NCI-H446 treated with DMSO at 0.1 percent for 48 hours (cell line): ENCODE measurements around the gene IKBKE.

Experiments used
- DNase-seq: peaks from one replicate; lab custom pipeline; 2025; lab: John Stamatoyannopoulos, UW

IKBKE gene

DNA sequence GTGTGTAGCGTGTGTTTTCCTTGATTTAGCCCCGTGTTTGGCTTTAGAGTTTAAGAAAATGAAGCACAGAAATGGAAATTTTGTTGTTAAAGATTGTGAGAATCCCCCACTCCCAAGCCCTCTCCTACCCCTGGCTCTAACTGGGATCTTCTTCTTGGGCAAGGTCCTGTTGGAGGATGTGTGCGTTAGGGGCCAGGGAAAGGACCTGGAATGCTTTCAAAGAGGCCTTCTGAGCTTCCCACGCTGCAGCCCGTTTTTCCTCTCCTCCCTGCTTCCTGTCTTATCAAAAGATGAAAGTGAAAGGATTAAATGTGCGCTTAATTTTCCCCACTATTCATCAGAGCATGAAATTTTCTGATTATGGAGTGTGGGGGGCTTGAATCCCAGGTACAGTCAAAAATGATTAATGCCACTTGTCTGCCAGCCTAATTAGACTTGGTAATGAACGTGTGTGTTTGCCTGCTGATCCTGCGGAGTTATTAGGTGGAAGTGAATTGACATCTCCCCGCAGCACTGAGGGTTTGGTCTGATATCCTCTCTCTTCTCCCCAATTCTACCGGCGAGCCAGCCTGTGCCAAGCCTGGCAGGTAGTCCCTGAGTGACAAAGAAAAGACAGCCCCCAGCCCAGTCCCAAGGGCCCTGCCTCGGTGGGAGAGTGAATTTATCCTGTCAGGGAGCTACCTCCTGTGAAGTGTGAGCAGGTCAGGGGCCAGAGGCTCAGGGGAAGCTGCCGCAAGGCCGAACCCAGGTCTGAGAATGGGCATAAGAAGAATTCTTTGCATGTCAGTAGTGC, 42.0 kb downstream of the IKBKE start:
- DNase-seq: no peak

DNA sequence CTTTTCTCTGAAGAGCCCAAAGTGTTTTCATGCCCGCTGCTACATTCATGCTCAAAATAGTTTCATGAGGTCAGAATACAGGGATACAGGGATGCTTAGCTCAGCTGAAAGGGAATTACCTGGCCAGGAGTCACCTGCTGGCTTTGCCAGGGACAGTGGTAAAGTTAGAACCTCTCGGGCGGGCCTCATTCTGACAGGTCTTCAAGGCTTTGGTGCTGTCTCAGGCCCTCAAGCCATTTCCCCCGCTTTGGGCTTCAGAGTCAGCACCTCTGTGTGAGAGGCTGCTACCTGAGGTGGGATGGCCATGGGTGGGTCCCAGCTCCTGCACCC, 42.5 kb downstream of the IKBKE start:
- no peak for DNase-seq

DNA sequence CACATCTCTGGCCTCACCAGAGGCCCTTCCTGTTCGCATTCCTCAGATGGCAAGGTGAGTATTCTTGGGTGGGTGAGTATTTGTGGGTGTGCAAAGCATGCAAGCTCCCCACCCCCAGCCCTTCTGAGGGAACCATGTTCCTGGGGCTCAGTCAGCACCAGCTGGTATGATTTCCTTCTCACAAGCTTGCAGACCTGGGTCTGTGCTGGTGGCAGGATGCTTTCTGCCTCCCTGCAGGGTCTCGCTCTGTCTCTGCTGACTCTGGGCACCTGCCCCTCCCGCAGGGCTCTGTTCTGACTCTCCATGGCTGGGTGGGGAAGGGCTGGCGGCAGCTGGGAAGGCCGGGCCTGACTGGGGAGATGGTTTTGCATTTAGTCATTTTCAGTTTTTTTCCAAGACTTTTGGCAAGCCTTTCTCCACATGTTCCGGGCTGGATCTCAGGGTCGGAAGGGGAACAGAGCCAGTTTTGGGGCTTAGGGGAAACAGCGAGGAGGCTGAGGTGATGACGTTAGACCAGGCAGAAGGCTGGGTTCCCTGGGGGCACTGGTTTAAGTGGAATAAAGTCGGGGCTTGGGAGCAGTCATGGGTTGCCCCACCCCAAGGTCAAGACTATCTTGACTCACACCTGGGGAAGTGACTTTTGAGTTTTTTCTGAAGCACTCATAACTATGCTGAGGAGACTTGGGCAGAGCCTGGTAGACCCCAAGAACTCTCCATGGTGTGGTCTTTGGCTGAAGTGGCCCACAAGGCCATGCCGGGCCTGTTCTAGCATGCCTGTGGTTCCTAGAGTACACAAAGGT, 43.2 kb downstream of the IKBKE start:
- DNase-seq: peak; percentile 94

DNA sequence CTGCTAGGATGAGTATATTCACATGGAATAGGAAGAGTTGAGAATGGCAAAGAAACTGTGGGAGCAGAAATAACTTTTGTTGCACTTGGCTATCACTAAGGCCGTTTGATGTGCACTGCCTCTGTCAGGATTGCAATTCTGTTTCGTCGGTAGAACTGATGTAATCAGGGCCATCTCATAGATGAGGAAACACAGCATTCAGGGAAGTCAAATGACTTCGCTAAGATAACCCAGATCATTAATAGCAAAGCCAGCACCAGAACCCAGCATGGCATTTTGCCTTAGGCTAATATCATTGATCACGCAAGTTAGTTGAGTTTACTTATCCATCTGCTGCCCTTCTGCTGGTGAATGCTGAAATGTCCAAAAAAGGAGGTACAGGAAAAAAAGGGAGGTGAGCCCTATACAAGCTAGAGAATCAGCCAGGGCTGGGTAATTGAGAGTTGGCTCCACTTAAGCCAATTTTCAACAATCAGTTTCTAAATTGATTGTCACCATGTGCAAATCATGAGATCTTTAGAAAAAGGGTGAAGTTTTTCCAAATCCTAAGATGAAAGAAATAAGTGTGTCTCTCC, 44.6 kb downstream of the IKBKE start:
- peak; percentile 24 for DNase-seq

DNA sequence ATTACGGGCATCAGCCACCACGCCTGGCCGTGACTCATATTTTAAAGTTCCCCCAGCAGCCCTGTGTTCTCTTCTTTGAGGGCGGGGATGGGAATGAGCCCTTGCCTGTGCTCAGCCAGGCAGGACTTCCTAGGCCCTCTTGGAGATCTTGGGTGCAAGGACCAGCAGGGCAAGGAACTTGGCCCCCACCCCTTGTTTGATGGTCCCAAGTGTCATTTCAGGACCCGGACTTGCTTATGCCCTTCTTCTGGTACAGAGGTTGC, 46.4 kb downstream of the IKBKE start:
- DNase-seq: no peak

DNA sequence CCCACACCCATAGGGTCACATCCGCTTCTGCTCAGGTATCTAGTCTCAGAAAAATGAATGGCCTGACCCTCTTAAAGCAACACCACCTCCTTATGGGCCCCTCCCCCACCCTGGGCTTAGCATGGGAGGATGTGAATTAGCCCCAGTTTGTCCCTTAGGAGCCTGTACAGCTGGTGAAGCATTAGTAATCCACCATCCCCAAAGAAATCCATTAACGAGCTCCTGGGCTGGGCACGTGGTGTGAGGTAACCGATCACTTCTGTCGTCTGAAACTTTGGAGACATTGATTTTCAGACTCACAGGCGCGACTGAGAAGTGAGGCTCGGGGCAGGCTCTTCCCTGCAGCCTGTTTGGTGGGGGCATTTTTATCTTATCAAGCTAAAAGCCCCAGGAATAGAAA, 47.5 kb downstream of the IKBKE start:
- DNase-seq: no peak

DNA sequence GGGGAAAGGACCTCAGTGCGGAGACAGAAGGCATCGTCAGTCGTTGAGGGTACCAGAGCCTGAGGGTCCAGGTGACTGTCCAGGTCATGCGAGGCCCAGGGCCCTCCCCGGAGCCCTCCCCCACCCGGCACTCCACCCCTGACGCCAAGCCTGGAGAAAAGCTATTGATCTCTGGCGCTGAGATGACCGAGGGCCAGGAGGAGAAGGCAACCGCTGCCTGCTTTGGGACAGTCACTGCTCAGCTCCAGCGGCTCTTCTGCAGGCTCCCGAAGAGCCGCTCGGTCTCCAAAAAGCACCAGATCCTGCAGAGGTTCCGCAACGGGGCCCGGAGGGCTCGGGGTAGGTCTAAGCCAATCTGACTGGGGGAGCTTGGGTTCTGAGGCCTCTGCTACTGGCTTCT, 47.9 kb downstream of the IKBKE start:
- DNase-seq: no peak

DNA sequence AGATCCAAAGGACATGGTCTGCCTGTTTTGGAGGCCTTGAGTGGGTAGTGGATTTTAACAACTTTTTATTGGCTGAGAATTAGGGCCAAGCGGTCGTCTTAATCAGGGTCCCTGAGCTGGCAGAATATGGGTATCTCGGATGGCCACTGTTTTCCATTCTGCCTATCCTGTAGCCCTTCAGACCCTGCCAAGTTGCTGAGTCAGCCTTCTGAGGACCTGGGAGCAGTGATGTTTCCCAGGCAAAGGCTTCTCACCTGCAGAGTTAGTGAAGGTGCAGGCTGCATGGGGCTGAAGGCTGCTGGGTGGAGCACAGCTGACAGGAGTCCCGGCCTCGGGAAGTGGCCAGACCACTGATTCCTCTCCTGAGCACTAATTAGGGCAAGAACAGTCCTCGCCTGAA, 48.5 kb downstream of the IKBKE start:
- no peak for DNase-seq

DNA sequence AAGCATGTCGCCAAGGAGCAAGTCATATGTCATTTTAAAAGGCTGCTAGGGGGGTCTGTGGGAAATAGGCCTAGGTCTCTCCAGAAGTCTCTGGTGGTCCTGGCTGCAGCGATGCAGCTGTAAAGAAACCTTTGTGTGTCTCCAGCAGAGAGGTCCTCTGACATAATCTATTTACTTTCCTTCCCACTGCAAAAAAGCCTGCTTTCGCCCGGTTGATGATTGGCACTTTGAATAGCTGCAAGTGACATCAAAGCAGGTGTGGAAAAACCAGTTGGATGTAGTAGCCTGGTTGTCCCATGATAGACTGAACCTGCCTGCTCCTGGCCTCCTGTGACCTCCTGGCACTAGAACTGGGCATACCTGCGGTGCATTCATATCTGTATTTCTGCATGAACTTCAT, 50.9 kb downstream of the IKBKE start:
- DNase-seq: no peak

DNA sequence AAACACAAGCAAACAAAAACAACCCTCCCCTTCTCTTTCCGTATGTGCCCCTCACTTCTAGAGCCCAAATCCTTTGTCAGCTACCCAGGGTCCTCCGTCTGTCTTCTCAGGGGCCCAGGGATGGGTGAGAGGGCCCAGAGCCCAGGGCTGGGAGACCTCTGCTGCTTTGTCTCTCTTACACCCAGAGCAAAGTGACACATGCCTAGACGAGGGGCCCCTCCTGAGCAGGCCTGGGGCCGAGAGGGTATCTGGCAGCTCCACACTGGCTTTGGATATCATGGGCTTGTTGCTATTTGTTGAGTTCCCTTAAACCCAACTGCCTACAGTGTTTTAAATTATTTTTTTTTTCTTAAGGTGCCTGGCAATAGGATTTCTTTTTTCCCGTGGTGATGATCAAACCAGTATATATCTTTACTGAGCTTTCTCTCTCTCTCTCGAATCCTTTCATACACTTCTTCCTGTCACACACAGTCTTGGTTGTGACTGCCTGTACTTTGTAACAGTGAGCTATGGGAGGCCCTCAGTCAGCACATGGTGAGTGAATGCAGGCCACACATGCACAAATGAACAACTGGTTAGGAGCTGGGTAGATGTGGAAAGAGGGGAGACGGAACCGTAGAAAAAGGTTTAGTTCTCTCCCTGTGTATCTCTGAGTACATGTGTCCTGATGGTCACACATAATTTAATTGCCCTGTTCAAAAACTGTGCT, 51.6 kb downstream of the IKBKE start:
- no peak for DNase-seq

DNA sequence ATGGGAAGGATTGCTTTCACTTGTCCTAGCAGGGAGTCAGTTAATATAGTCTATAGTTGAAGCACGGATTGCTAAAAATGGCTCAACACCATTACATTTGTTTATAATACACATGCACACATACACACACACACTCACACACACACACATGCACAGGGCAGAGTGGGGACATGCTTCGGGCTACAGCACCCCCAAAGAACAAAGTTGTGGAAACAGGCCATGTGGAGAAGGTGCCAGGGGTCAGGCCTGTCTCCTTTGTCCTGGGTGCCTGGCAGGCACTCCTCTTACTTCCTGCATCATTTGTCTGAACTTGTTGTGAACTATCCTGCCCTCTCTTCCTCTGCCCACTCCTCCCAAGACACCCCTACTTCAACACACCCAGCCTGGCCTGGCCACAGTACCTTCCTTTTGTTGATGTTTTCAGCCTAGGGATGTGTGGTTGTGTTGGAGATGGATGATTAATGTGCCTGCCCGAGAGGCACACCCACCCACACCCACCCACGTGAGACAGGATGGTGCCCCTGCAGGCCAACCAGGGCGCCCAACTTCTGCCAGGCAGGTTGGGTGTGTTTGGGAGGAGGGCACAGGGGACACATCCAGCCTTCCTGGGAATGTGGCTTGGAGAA, 54.6 kb downstream of the IKBKE start:
- DNase-seq: no peak

DNA sequence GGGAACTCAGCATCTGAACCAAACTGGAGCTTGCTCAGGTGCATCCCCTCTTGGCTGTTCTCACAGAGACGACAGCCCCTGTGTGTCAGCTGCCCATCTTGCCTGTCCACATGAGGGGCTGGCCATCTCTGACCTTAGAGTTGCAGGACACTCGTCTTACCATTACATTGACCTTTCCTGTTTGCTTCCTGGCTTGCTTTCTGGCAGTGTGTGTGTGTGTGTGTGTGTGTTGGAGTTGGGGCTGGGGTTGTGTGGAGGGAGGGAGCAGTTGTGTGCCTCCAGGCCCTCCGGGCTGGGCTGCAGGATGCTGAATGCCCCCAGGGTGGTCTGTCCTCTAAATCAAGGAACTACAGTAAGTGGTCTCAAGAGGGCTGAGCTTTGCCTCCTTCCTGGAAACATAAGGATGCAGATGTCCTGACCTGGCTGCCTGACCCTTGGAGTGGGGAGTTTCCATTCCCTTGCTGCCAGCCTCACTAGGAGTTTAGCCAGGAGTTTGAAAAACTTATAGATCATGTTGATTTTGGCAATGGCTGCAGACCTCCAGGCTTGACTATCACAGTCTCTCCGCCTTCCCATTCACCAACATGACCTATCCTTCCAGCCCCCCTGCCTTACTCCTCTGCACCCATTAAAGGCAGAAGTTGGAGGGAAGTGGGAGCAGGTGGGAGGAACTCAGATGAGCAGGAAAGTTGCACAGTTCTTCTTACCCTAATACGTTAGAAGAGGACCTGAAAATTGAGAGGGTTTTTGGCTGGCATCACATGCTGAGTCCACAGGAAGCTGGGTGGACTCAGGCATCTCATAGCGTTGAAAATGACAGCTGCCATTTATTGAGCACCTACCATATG, 56.0 kb downstream of the IKBKE start:
- DNase-seq: peak; percentile 58

DNA sequence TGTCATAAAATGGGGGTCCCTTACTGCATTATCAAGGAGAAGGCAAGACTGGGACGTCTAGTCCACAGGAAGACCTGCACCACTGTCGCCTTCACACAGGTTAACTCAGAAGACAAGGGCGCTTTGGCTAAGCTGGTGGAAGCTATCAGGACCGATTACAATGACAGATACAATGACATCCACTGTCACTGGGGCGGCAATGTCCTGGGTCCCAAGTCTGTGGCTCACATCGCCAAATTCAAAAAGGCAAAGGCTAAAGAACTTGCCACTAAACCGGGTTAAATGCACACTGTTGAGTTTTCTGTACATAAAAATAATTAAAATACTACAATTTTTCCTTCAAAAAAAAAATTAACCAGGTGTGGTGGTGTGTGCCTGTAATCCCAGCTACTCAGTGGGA, 59.1 kb downstream of the IKBKE start:
- DNase-seq: no peak

DNA sequence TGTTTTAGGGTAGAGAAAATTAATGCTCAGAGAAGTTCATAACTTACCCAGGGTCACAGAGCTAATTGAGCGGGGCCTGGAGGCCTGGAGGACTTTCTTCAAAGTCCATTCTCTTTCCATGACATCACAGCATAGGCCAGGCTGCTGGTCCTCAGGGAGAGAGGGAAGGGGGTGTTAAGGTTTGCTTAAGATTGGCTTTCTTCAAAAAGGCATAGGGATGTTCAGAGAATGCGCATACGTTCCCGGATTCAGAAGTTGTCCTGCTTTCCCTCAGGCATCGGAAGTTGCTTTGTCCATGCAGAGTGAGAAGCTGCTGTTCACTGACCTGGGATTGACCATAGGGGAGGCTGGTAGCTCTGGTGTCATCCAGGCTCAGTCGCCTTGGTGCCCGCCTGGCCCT, 62.1 kb downstream of the IKBKE start:
- no peak for DNase-seq

DNA sequence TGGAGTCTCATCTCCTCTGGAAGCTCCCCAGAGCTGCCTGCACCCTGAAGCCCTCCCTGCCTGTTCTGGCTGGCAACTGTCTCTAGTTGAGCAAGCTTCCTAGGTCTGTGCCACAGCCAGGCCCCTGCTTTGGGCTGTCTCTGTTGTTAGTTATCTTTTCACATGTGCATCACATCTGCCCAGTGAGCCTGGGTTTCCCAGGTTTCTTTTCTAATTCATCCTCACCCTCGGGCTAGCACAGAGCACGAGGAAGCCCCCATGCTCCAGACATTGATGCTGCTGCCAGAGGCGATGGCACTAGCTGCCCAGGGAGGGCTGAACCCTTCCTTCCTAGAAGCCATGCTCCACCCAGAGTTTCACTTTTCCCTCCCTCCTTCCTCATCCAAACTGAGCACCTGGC, 64.3 kb downstream of the IKBKE start:
- DNase-seq: no peak

DNA sequence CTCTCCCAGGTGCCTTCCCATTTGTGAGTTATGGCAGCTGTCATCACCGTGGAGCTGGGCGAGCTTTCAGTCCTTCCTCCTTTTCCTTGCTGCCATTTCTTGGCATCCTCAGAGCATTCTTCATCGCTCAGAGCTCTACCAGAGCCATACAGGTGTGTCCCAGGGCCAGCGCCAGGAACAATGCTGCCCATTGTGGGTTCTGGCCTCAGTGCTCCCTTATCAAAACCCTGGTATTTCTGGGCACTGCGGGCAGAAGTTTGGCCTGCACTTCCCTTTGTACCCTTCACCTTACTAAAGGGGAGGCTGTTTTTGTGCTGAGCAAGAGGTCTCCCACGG, 65.5 kb downstream of the IKBKE start:
- no peak for DNase-seq

DNA sequence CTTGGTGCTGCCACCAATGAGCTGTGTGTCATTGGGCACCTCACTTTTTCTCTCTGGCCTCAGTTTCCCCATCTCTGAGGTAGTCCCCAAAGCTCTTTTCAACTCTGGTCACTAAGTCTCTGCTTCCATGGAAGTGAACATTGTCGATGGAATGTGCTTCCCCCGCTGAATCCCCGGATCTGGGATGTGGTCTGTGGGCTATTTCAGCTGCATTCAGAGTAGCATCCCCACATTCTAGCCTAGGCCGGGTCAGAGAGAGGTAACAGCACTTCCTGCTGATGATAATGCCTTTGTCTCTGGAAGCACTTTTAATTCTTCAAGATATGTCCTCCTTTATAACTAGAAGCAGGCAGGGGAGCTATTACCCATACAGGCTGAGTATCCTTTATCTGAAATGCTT, 66.9 kb downstream of the IKBKE start:
- DNase-seq: no peak

DNA sequence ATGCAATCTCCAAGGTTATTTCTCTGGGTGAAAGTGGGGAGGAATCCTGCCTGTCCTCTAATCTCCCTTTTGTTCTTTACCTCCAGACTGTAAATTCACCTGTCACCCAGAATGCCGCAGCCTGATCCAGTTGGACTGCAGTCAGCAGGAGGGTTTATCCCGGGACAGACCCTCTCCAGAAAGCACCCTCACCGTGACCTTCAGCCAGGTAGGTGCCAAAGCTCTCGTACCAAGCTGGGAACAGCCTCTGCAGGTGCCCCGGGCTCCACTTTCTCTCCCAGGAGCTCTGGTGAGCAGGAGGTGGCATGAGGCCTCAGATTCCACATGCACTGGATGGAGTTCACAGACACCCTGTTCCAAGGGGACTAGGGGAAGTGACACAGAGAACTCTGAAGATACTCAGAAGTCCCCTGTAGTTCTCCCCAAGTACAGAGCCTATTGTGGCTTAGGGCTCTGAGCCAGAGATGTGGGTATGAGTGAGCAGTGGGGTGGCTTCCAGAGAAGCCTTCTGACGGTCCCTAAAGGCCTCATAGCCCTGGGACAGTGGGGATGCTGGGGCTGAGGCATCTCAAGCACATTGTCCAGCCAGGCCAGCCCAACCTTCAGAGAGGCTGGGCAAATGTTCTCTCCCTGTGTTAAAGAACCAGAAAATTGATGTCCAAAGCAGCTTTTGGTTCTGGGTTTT, 68.0 kb downstream of the IKBKE start:
- no peak for DNase-seq

DNA sequence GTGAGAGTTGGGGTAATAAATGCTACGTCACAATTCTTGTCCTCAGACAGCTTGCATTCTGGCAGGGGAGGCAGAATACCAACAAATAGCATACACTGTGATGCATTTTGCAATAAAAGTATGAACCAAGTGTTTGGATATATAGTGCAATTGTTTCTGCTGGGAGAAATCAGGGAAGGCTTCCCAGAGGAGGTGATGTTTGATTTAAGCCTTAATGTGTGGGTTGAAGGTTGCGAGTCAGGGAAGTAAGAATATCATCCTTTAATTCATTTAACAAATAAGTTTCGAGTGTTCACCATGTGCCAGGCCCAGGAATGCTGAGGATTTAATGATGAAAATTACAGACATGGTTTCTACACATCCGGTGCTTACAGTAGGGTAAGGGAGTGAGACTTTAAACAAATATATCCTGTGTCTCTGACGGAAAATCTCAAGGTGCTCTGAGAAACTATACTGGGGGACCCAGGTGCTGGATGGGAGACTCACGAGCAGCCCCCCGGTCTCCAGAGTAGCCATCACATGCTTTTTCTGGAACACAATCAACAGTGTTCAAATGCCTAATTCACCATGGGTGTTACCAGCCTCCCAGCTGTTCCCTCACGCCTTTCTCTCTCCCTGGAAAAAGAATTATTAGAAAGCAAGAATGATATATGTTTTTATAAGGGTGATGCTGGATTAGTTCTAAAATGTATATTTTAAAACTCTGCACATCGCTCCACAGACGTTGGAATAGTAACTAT, 68.8 kb downstream of the IKBKE start:
- DNase-seq: no peak

DNA sequence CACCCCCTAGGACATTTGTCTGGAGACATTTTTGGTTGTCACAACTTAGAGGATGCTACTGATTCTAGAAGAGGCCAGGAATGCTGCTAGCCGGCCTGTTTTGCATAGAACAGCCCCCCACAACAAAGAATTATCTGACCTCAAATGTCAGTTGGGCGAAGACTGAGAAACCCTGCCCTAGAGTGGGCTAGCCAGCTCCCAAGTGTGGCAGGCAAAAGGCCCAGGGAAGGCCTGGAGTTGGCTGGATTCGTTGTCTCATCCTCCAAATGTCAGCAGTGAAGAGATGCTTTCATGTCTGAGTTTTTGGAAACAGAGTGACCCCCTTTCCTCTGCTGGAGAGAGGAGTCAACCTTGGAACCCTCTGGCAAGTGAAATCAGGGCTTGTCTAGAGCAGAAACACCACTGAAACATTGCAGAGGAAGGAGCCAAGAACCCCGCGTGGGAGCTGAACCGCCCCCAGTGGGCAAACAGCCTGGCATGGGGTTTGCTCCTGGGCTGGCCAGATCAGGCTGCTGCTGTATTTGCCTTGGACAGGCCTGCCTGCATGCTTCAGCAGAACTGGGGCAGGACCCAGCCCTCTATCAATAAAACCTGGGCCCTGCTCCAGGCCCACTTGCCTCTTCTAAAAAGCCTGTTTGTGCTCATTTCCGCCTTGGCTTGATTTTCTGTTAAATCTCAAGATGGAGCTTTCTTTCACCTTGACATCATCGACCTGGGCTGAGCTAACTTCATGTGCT, 69.9 kb downstream of the IKBKE start:
- peak; percentile 89 for DNase-seq
